HUDEP-2 (cell line): ENCODE results near the gene BTLA.
"Not testable (repeated sequence)": the region's sequence is repeated elsewhere in the genome, so short reads cannot be mapped to it uniquely, and the experiment has no call there.

Experiments used
- DNase-seq, 76 experiments: peaks; one replicate each; lab custom pipeline; 2025; ENCODE audit not compliant: unreplicated experiment in 76 of 76; lab: John Stamatoyannopoulos, UW

The BTLA gene

DNA sequence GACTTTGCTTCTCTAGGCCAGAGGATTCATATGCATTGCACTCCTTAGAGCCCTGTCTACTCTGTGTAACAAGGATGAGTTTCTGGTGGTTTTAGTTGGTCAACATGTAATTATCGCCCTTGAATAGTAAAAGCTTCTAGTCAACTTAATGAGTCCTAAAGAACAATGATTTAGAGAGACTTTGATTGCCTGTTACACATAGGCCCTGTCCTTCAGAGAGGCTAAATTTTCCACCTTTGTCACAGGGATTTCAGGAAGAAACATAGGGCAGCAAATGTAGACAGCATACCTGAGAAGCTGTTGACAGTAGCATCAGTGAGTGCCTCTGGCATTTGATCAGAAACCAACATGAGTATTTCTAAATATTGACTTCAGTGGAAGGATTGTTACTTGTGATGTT lies 7.1 kb downstream of the BTLA start:
- no peak for DNase-seq

- no peak for DNase-seq
Measured at GRCh38 chr3:112491373-112491772, 7.9 kb downstream of the BTLA start.

- no peak for DNase-seq
Measured at GRCh38 chr3:112489674-112490479, 9.4 kb downstream of the BTLA start.

- no peak for DNase-seq
Measured at GRCh38 chr3:112486811-112487505, 12.3 kb downstream of the BTLA start.

DNA sequence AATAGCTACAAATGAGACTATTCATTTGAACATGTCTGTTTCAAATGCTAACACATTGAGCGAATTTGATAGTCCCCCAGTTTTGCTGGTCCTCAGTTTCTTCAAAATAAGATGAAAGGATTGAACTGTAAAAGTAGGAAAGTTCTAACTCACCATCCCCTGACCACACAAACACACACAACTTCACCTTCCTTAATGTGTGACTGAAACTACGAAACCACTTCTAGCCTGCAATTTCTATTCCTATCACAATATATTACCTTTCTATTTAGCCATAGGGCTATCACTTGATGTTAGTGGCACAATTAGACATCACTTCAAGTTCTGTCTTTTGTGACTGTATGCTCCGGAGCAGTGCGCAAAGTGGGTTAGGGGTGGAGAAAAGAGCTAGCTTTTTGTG lies 14.9 kb downstream of the BTLA start:
- no peak for DNase-seq

GRCh38 chr3:112482675-112483074 lies 16.6 kb downstream of the BTLA start:
- DNase-seq, result no peak

GRCh38 chr3:112481302-112481721 lies 18.0 kb downstream of the BTLA start:
- DNase-seq, result no peak

GRCh38 chr3:112477891-112478290 lies 21.4 kb downstream of the BTLA start:
- DNase-seq, result no peak

GRCh38 chr3:112476346-112476745 lies 22.9 kb downstream of the BTLA start:
- DNase-seq, result no peak

- DNase-seq, result no peak
Measured at GRCh38 chr3:112474796-112475195, 24.5 kb downstream of the BTLA start.

GRCh38 chr3:112472691-112473090 lies 26.6 kb downstream of the BTLA start:
- DNase-seq, result no peak

- no peak for DNase-seq
Measured at GRCh38 chr3:112471596-112472325, 27.5 kb downstream of the BTLA start.

- no peak for DNase-seq
Measured at GRCh38 chr3:112470788-112471187, 28.5 kb downstream of the BTLA start.

DNA sequence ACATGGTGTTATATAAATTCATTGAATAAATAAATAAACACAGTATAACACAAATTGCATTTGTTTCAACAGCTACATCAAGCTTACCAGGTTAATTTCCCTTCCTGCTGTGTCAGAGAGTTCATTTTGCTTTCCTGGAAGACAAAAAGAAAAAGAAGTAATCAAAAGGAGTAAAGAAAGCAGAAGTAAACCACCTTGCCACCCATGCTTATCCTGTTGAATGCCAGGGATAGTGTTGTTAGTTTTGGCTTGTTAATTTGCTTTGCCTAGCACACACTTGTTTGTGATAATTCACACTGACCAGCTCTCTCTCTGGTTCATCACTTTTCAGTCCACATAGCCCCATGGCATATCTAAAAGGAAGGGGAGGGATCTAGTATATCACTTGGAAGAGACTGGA lies 29.6 kb downstream of the BTLA start:
- DNase-seq, result no peak

- DNase-seq, result no peak
Measured at GRCh38 chr3:112467539-112467938, 31.7 kb downstream of the BTLA start.

DNA sequence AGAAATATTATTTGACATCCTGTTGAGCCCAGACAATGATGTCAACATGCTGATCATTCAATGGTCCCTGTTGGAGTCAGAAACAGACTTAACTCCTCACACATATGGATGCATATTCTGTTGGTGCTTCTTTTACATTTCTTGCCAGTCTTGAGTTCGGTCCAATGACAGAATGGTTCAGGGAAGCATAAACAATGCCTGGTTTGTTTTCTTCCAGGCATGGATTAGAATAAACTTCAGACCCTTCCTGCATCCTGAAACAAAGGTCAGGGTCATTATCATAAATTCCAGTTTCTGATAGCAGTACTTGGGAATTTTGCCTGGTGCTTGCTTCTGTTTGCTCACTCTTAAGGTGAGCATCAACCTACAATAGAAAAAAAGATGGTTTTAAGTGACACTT lies 33.3 kb downstream of the BTLA start:
- DNase-seq, result no peak

- no peak for DNase-seq
Measured at GRCh38 chr3:112464264-112464663, 35.0 kb downstream of the BTLA start.

DNA sequence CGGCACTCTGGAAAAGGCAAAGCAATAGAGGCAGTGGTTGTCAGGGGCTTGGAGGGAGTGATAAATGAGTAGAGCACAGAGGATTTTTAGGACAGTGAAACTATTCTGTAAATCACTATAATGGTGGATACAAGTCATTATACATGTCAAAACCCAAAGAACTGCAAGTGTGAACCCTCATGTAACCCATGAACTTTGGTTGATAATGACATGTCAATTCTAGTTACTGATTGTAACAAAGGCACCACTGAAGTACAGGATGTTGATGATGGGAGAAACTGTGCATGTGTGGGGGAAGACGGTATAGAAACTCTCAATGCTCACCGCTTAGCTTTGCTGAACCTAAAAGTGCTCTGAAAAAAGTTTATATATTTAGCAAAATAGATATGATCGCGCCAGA lies 36.0 kb downstream of the BTLA start:
- DNase-seq, result no peak

DNA sequence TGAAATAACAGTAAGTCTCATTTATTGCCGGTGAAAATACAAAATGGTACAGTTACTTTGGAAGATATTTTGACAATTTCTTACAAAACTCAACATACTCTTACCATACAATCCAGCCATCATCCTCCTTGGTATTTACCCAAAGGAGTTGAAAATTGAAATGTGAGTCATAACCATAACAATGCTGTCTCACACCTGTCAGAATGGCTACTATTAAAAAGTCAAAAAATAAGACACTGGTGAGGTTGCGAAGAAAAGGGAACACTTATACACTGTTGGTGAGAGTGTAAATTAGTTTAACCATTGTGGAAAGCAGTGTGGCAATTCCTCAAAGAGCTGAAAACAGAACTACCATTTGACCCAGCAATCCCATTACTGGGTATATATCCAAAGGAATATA lies 37.5 kb downstream of the BTLA start:
- not testable (repeated sequence) for DNase-seq

- DNase-seq, result no peak
Measured at GRCh38 chr3:112460519-112461195, 38.6 kb downstream of the BTLA start.

DNA sequence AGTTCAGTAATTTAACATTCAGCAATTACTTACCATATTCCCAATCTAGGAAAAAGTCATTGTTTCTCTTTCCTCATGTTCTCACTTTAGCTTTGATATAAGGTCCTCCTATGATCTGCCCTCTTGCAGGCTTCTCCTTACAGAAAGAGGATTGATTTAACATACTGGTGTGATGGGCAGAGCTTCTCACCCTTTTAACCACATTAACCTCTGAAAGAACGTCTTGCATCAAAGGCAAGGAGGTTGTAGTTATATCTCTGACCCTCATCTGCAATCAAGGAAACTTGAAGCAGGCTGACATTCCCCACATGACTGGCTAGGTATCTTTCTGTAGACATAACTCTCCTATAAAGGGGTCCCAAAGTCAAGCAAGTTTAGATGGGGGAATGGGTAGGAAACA lies 39.5 kb downstream of the BTLA start:
- DNase-seq, result no peak
